Brain microvascular endothelial cell (primary cell): Measurements from ENCODE around the gene PKIG.

Experiments used
- DNase-seq: peaks from one replicate; pipeline ENCODE4 v3.0.0-alpha.2; 2020
- H3K27ac ChIP-seq: fragments of 250-450 bp; sonication (Bioruptor Pico); 2 replicates; pipeline ENCODE4 v1.5.1; 2020; ENCODE audit warnings: mild to moderate bottlenecking, moderate library complexity
- H3K27me3 ChIP-seq: fragments of 250-450 bp; sonication (Bioruptor Pico); replicated peaks from 2 replicates; pipeline ENCODE4 v1.5.1; 2020; ENCODE audit warnings: mild to moderate bottlenecking
- H3K36me3 ChIP-seq: fragments of 250-450 bp; sonication (Bioruptor Pico); replicated peaks from 2 replicates; pipeline ENCODE4 v1.5.1; 2020; ENCODE audit warnings: mild to moderate bottlenecking
- H3K4me3 ChIP-seq: 2 replicates; pipeline ENCODE4 v1.5.1; 2011; ENCODE audit warnings: low read depth, mild to moderate bottlenecking, control low read depth, low read length, moderate library complexity
- in situ Hi-C: cut with HindIII; loops from 2 replicates; pipeline ENCODE4 v1.10.0; 2017; ENCODE audit warnings: low sequenced_read_pairs, low pct_ligation_motif_present
- TF ChIP-seq, protein P1 (sequence below): IDR thresholded peaks from 2 replicates; pipeline ENCODE4 v1.5.1; 2011; ENCODE audit warnings: low read depth, mild to moderate bottlenecking, moderate library complexity, low read length, control low read depth, inconsistent platforms; ENCODE audit errors: missing control alignments

PKIG gene

DNA sequence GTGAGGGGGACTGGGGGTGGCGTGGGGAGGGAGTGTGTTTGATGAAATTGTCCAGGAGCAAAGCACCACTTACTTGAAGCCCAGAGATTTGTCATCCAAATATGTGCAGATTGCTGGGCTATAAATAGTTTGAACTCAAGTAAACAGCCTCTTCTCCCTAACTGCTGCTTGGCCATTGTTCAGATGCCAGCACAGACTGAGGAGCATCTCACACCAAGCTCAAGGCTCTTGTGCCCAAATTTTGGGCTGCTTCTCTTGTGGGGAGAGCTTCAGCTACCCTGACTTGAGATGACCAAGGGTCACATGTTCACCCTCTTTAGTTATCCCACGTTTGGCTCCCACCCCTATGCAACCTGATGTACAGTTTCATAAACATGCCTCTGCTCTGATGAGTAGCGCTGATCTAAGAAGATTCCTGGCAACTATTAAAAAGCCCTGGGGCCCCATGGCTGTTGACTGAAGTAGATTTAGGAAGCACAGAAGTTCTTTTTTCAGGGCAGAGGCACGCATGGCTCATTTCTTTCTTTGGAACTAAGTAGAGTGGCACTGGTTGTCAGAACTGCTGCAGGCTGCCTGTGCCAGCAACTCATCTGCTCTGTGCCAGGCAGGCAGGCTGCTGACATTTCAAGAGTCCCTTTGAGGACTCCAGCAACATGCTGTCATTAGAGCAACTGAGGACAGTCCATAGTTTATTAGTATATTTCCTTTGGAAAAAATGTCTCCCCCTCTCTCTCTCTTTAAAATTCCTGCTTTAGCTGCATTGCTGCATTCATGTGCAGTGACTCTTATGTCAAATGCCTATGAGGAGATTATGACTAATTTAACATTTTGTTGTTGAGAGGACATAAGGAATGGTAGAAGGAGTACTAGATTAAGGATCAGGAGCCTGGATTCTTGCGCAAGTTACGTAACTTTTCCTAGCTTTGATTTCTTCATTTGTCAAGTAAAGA is 9.6 kb upstream of the PKIG start:
- DNase-seq, result peak; percentile 67
- in situ Hi-C loops, result no loop called here
- Histone ChIP-seq H3K36me3 (no peaks in the 10 kb centered on the region), H3K4me3 (no peak overlapping the region), H3K27me3 (no peaks in the 10 kb centered on the region), H3K27ac (peak overlapping the region; percentile 97)
- TF ChIP-seq, protein P1, sequence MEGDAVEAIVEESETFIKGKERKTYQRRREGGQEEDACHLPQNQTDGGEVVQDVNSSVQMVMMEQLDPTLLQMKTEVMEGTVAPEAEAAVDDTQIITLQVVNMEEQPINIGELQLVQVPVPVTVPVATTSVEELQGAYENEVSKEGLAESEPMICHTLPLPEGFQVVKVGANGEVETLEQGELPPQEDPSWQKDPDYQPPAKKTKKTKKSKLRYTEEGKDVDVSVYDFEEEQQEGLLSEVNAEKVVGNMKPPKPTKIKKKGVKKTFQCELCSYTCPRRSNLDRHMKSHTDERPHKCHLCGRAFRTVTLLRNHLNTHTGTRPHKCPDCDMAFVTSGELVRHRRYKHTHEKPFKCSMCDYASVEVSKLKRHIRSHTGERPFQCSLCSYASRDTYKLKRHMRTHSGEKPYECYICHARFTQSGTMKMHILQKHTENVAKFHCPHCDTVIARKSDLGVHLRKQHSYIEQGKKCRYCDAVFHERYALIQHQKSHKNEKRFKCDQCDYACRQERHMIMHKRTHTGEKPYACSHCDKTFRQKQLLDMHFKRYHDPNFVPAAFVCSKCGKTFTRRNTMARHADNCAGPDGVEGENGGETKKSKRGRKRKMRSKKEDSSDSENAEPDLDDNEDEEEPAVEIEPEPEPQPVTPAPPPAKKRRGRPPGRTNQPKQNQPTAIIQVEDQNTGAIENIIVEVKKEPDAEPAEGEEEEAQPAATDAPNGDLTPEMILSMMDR, result no peak

DNA sequence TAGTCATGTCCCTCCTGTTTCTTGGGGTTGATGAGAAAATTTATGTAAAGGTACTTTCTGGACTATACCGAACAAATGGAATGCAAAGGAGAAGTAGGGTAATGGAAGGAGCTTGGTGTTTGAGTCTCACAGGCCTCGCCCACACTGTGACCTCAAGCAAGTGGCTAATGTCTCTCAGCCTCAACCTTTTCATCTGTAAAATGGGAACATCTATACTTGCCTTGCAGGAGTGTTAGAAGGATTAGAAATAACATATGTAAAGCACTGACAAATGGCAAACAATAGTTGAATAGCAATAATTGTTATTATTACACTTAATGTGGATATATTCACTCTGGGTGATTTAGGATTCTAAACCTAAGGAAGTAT is 8.9 kb upstream of the PKIG start:
- no peak for DNase-seq
- no peaks in the 10 kb centered on the region for H3K36me3 ChIP-seq
- H3K4me3 ChIP-seq, result no peak overlapping the region
- no peaks in the 10 kb centered on the region for H3K27me3 ChIP-seq
- peak overlapping the region; percentile 97 for H3K27ac ChIP-seq
- TF ChIP-seq, protein P1, result no peak
- in situ Hi-C loops, result no loop called here

- no peak for DNase-seq
- in situ Hi-C loops, result no loop called here
- Histone ChIP-seq H3K27ac (no peak overlapping the region), H3K27me3 (no peaks in the 10 kb centered on the region), H3K4me3 (no peak overlapping the region), H3K36me3 (no peaks in the 10 kb centered on the region)
- TF ChIP-seq, protein P1, result no peak
These were observed 8.0 kb upstream of the PKIG start for GRCh38 chr20:44574372-44574771.

DNA sequence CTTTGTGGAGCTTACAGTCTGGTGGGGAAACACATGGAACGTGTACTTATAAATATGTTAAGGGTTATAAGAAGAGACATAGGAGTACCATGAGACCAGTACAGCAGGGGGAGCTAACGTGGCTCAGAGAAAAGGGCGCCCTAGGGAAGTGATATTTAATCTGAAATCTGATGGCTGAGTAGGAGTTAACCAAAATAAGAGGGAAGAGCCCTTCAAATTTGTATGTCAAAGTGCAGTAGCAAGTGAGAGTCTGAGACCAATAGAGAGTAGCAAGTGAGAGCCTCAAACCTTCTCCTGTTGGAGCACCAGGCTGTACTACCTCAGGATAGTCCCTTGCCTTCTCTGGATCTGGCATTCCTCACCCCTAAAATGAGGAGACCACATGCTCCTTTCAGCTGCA is 6.1 kb upstream of the PKIG start:
- Histone ChIP-seq H3K27ac (peak overlapping the region; percentile 73), H3K27me3 (no peaks in the 10 kb centered on the region), H3K4me3 (no peak overlapping the region), H3K36me3 (no peaks in the 10 kb centered on the region)
- TF ChIP-seq, protein P1, result peak; percentile 70
- peak; percentile 69 for DNase-seq
- in situ Hi-C loops, result no loop called here

DNA sequence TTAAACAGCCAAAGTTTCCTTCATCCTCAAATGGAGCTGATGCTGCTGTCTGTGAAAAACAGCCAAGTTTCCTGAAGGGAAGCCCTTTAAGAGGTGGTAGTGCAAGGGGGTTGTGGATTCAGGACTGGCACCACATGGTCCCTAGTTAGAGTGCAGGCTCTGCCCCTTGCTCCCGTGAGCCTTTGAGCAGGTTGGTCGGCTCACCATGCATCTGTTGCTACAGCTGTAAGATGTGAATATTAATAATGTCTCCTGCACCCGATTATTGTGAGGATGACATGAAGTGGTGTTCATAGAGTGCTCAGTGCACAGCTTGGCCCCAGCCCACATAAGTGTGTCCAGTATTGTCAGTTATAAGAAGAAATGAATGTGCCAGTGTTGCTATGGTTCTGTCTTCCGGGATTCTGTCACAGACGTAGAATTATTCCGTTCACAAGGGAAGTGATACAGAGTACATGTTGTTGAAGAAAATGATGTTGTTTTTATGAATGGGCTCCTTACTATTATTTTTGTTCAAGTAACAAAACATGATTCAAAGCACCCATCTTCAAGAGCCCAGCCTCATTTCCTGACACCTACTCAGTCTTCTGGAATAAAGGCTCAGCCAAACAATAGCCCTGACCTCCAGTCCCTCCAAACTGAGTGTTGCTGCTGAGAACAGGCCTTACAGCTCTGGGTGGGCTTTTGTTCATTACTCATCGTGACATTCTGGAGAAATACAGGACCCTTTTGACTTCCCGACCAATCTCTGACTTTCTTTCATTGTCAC is 2.9 kb upstream of the PKIG start:
- H3K4me3 ChIP-seq, result no peak overlapping the region
- H3K27me3 ChIP-seq, result no peaks in the 10 kb centered on the region
- no peak overlapping the region for H3K27ac ChIP-seq
- TF ChIP-seq, protein P1, result no peak
- in situ Hi-C loops, result no loop called here
- H3K36me3 ChIP-seq, result no peaks in the 10 kb centered on the region
- no peak for DNase-seq
